Upper lobe of left lung (tissue), 4 donors: ENCODE measurements around the gene ITIH2.
"Not testable (repeated sequence)": the region's sequence is repeated elsewhere in the genome, so short reads cannot be mapped to it uniquely, and the experiment has no call there.

Experiments used
- POLR2A ChIP-seq, 4 donors: fragments of 450-650 bp; IDR thresholded peaks; one replicate each; pipeline ENCODE4 v1.5.1; 2016 to 2017; ENCODE audit warnings: antibody characterized with exemption in 4 of 4, mild to moderate bottlenecking in 2 of 4
- POLR2AphosphoS5 ChIP-seq, 2 donors: sonication (generic); formaldehyde crosslinking; IDR thresholded peaks; one replicate each; pipeline ENCODE4 v1.5.1; 2017; ENCODE audit warnings: antibody characterized with exemption in 2 of 2

DNA sequence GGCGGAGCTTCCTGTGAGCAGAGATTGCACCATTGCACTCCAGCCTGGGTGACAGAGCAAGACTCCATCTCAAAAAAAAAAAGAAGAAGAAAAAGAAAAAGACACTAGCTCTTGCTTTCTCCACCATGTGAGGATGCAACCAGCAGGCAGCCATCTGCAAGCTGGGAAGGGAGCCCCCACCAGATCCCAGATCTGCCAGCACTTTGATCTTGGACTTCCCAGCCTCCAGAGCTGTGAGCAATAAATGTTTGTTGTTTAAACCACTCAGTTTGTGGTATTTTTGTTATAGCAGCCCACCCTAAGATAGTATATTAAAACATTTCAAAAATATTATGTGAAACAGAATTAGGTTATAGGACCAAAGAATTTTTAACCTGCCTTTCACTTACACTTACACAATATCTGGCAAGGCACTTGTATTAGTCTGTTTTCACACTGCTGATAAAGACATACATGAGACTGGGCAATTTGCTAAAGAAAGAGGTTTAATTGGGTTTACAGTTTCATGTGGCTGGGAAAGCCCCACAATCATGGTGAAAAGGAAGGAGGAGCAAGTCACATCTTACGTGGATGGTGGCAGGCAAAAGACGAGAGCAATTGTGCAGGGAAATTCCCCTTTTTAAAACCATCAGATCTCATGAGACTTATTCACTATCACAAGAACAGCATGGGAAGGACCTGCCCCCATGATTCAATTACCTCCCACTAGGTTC lies 12.1 kb upstream of the ITIH2 start:
- not testable (repeated sequence) for TF ChIP-seq POLR2A, POLR2AphosphoS5 (IDR thresholded peaks at IDR 0.05)
